ENCODE data around the gene KRT9. TPM values are rescaled to one million over a fixed set of nuclear protein-coding genes. Genes with fewer than 3 reads are reported as not detected.

KRT9 gene
- total RNA-seq, 2 donors from 2014 or later: not detected

DNA sequence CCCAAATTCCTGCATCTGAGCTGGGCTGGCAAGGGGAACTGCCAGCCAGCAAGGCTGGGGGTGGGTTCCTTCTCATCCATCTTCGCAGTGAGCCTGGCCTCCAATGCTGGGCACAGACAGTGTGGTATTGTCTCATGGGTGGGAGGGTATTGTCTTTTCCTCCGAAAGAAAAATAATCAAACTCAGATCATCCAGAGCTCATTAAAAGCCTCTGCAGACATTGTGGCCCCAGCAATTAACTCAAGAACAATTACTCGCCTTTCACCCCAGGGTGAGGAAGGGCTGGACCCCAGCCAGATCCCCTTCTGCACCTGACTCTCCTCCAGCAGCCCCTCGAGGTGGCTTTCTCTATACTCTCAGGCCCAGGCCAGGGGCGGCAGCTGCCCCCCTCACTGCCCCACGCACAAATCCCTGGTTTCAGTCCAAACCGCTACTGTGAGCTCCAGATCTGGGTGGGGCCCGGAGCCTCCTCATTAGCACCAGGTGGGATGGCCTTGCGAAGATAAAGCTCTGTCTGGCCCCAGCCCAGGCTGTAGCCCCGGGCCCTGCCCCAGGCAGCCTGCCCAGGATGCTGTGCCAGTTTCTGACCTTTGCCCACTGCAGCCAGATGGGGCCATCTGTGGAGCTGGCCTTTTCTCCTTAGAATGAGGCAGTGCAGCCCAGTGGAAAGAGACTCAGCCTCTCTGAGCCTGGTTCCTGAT is 50.9 kb downstream of the KRT9 start:
- intact Hi-C loops (cut with DNase I): no loop called here
- DNase-seq (ENCODE audit: low spot score): no peak

DNA sequence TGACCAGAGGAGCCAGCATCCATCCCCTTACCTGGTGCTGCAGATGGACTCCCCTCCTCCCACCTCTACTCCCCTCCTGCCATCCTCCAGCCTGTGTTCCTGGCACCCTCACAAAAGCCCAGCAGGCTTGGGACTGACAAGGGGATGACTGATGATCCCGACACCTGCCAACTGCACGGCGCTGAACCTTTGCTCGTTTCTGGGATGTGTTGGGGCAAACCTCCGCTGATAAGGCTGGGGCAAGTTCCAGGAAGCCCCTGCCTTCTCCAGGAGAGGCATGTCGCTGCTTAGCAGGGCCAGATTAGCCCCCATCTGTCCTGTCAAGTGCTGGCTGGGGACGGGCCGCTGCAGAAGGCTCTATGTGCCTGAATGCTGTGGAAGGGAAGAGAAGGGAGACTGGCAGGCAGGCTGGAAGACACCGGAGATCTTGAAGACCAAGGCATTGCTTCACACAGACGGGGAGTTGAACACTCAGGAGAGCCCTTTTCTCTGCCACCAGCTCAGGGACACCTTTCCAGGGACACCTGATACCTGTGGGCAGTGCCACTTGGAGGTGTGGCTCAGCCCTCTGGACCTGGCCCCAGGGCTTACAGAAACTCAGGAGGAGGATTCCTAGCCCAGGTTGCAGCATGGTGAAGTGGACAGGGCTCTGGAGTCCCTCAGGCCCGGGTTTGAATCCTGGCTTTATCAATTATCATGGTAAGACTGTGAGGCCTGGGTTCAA is 52.2 kb downstream of the KRT9 start:
- DNase-seq (ENCODE audit: low spot score): no peak
- intact Hi-C loops (cut with DNase I): no loop called here

DNA sequence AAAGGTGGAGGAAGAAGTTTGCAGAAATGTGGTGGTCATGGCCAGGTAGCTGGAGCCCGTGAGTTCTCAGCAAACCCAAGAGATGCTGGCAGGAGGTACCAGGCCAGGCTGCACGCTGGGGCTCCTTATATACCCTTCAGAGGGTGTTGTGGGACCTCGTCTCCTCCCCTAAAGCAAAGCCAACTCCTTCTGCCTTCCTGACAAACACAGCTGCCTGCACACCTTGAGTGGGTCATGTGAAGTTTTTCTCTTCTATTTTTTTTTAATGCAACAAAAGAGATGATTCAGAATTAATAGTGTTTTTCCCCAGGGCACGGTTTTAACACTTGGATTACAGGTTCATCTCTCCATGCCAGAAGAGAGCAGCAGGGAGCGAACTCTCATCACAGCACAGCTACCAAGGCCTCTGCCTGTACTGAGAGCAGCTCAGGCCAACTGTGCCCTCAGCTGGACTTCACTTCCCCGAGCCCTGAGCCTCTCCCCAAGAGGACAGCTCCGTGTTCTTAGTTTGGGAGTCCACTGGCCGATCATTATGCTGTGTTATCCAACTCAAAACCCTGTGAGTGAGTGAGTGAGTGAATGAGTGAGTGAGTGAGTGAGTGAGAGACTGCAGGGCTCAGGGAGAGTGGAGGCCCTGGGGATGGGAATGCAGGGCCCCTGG is 52.9 kb downstream of the KRT9 start, which contains the start of gene KRT15:
Gene KRT15 (minus strand): TSS at position 102 of the 661 bp plus-strand sequence. CDS start 63 bp downstream, at position 39.
- intact Hi-C loops (cut with DNase I): no loop called here
- DNase-seq (ENCODE audit: low spot score): no peak

DNA sequence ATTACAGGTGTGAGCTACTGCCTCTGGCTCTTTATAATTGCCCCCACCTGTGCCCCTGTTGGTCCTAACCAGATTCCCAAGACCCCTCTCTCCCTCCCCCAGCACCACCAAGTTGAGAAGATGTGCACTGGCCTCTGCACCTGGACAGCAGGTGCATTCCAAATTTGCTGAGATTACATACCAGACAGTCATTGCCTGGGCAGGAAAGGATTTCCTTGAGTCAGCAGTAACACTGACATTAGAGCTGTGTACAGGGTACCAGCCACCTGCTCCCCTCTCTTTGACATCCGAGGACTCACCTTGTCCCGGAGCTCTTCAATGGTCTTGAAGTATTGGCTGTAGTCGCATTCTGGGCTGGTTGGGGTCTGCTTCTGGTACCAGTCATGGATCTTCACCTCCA is 53.8 kb downstream of the KRT9 start:
- intact Hi-C loops (cut with DNase I): no loop called here
- no peak for DNase-seq (ENCODE audit: low spot score)

DNA sequence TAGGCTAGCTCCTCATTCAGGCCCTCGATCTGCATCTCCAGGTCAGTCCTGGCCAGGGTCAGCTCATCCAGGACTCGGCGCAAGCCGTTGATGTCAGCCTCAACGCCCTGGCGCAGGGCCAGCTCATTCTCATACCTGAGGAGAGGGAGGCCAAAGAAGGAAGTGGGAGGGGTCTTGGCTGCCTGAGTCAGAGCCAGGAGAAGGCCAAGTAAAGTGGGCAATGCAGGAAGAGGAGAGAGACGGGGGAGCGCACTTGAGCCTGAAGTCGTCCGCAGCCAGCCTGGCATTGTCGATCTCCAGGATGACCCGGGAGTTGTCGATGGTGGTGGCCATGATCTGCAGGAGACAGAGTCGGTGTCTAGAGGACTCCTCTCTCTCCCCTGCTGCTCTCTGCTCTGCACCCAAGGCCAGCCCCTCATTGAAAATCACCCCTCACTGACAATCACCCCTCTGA is 55.0 kb downstream of the KRT9 start:
- intact Hi-C loops (cut with DNase I): no loop called here

DNA sequence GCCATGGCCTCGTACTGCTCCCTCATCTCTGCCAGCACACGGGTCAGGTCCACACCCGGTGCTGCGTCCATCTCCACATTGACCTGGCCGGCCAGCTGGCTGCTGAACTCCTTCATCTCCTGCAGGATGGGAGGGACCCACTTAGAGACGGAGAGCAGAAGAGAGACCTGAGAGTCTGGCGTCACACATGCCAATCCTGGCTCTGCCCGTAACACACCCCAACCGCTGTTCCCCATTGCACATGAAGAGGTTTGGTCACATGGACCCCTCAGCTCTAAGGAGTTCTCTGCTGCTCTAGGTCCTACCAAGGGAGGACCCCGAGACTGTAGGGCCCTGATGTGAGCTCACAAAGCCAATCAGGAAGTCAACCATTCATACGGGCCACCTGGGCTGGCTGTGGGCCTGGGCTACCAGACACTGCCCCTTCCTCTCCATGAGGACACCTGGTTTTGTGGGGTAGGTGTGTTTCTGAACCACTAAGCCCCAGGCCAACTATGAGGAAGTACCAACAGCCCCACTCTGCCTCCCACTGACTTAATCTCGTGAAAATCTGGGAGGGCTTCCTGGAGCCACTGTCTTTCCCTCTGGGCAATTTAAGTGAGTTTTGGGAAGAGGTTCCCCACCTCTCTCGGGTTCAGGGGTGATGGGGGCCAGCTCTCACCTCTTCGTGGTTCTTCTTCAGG is 55.6 kb downstream of the KRT9 start:
- intact Hi-C loops (cut with DNase I): no loop called here
- no peak for DNase-seq (ENCODE audit: low spot score)

More for the DNA sequence above, 55.0 kb downstream of the KRT9 start:
- DNase-seq (ENCODE audit: low spot score): no peak

Small RNA genes lying within 50 kb of the gene (microRNA-seq; reads per million reads assigned to microRNA genes)
- gene MIR6510 (ENCODE audit: borderline microRNAs expressed in 2 of 2): 0 reads per million in 2 donors

Other genes starting within 250 kb of the KRT9 start
- gene KRT33A, start 221.2 kb downstream of the KRT9 start, total RNA-seq: not detected
- gene KRT33B, start 202.2 kb downstream of the KRT9 start, total RNA-seq: not detected
- gene KRT34, start 189.8 kb downstream of the KRT9 start, total RNA-seq: not detected
- not detected for gene KRT31, start 174.5 kb downstream of the KRT9 start, total RNA-seq
- not detected for gene KRT37, start 147.5 kb downstream of the KRT9 start, total RNA-seq
- gene KRT38, start 131.1 kb downstream of the KRT9 start, total RNA-seq: not detected
- gene KRT32, start 104.7 kb downstream of the KRT9 start, total RNA-seq: under 1 TPM in 1 of 2 donors, not detected in 1; 0.23 TPM
- not detected for gene KRT35, start 90.9 kb downstream of the KRT9 start, total RNA-seq
- gene KRT36, start 82.1 kb downstream of the KRT9 start, total RNA-seq: not detected
- not detected for gene KRT13, start 66.4 kb downstream of the KRT9 start, total RNA-seq
- gene KRT15, start 53.2 kb downstream of the KRT9 start, total RNA-seq: not detected
- gene KRT19, start 43.8 kb downstream of the KRT9 start, total RNA-seq: 1 to 10 TPM; 1.6 to 3.6 TPM
- 1 to 10 TPM; 1.3 to 2.0 TPM for gene KRT14, start 14.8 kb upstream of the KRT9 start, total RNA-seq
- not detected for gene KRT16, start 40.7 kb upstream of the KRT9 start, total RNA-seq
- 1 to 10 TPM; 2.8 to 5.1 TPM for gene KRT17, start 52.5 kb upstream of the KRT9 start, total RNA-seq
- gene EIF1, start 116.8 kb upstream of the KRT9 start, total RNA-seq: 100 to 1,000 TPM; 694 to 760 TPM
- gene GAST, start 140.3 kb upstream of the KRT9 start, total RNA-seq: not detected
- gene HAP1, start 162.6 kb upstream of the KRT9 start, total RNA-seq: under 1 TPM in 1 of 2 donors, not detected in 1; 0.19 TPM
- 10 to 100 TPM; 14.6 to 21.2 TPM for gene JUP, start 214.7 kb upstream of the KRT9 start, total RNA-seq
- gene P3H4, start 239.9 kb upstream of the KRT9 start, total RNA-seq: 10 to 100 TPM; 10.1 to 12.1 TPM
- 100 to 1,000 TPM in 1 of 2 donors, 10 to 100 TPM in 1; 91.3 to 134 TPM for gene FKBP10, start 240.9 kb upstream of the KRT9 start, total RNA-seq

Data from posterior vena cava (tissue), 2 donors.